Hair follicular keratinocyte (primary cell): ENCODE measurements around the gene CPT1C. TPM values are rescaled to one million over a fixed set of nuclear protein-coding genes. Genes with fewer than 3 reads are reported as not detected.

Experiments used
- total RNA-seq: library from RNA; depleted of rRNA; stranded (reverse); fragments of >200 nt; gene quantifications from 2 replicates; pipeline ENCODE4 v1.2.3, GENCODE V29; 2015

The CPT1C gene
- total RNA-seq, result 0.23 and 2.0 TPM in 2 replicates

DNA sequence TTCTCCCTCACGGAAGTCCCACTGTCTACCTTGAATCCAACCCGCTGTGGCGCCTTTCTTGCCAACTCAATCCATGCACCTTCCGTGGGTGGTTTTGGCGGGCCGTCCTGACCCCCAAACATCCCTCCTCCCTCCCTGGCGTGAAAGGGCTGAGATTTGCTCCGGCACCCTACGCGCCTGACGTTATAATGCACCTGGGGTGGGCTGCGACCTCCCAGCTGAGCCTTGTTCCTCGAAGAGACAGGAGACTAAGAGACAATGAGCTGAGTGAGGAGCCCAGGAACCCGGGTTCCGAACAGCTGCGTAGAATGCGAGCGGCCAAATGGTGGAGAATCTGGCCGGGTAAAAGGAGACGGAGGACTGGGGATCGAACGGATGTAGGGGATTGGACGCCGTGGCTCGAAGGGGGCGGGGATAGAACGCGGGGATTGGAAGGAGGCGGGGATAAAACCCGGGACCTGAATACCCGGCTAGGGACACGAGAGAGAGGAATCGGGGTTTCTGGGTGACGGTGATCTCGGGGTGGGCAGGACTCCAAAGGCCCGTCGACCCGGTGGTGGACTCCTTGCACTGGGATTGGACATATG is at the start of gene CPT1C:
TSS of gene CPT1C (plus strand) at position 461 of the 587 bp plus-strand sequence. CDS start 1,137 bp downstream, outside the sequence.

GRCh38 chr19:49641688-49642491 is 49.0 kb upstream of the CPT1C start, which contains the start of gene SCAF1:
Gene SCAF1, plus strand, starts transcription at chr19:49642209. Its CDS starts 2,818 bp downstream, at chr19:49645027.

GRCh38 chr19:49665351-49666119 is 25.4 kb upstream of the CPT1C start, which contains the start of the genes BCL2L12 and IRF3:
Gene BCL2L12, plus strand, starts transcription at chr19:49665933. Its CDS starts 760 bp downstream, at chr19:49666693.
Gene IRF3, minus strand, starts transcription at chr19:49665857. Its CDS starts 1,019 bp downstream, at chr19:49664838.

GRCh38 chr19:49677231-49677900 is 13.6 kb upstream of the CPT1C start, which contains the start of gene PRMT1:
Gene PRMT1, plus strand, starts transcription at chr19:49677271. Its CDS starts 10 bp downstream, at chr19:49677281.

GRCh38 chr19:49689133-49690078 is 1.5 kb upstream of the CPT1C start, which contains the start of gene ADM5:
Gene ADM5, plus strand, starts transcription at chr19:49689594. Its CDS starts 244 bp downstream, at chr19:49689838.

DNA sequence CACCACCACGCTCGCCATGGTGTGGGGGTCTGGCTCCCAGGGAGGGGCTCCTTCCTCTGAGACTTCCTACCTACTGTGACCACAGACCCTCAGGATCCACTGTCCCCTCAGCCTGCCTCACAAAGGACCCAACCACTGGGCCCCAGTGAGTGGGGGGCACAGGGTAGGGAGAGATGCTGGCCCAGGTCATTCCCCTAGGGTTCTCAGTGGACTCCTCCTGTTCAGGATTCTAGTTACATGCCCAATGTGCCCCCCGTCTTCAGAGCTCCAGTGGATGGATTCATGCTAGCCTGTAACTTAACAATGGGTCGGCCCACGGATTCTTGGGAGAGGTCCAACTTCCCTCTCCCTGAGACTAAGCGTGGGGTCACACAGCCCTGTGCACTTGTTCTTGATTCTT is 72.3 kb downstream of the CPT1C start, which contains the start of gene TSKS:
TSS of gene TSKS (minus strand) at position 77 of the 400 bp plus-strand sequence. CDS start at position 18, 59 bp downstream.

Other genes with a start within 250 kb of the CPT1C start
- gene SLC17A7, start 249.6 kb upstream of the CPT1C start, total RNA-seq, result not detected in 2 replicates
- 74.7 and 86.8 TPM in 2 replicates for gene PIH1D1, start 239.3 kb upstream of the CPT1C start, total RNA-seq
- gene ALDH16A1, start 237.9 kb upstream of the CPT1C start, total RNA-seq, result 19.4 and 29.5 TPM in 2 replicates
- gene FLT3LG, start 216.9 kb upstream of the CPT1C start, total RNA-seq, result 1.6 and 2.1 TPM in 2 replicates
- 2,476 and 3,531 TPM in 2 replicates for gene RPL13A, start 203.5 kb upstream of the CPT1C start, total RNA-seq
- gene RPS11, start 194.7 kb upstream of the CPT1C start, total RNA-seq, result 3,565 and 3,976 TPM in 2 replicates
- 16.1 and 27.0 TPM in 2 replicates for gene FCGRT, start 178.5 kb upstream of the CPT1C start, total RNA-seq
- gene RCN3, start 163.1 kb upstream of the CPT1C start, total RNA-seq, result 1.3 and 3.3 TPM in 2 replicates
- gene NOSIP, start 110.6 kb upstream of the CPT1C start, total RNA-seq, result 52.4 and 71.2 TPM in 2 replicates
- gene PRRG2, start 109.8 kb upstream of the CPT1C start, total RNA-seq, result 5.7 and 8.2 TPM in 2 replicates
- 4.7 and 6.0 TPM in 2 replicates for gene PRR12, start 99.9 kb upstream of the CPT1C start, total RNA-seq
- gene RRAS, start 51.0 kb upstream of the CPT1C start, total RNA-seq, result 55.4 and 88.5 TPM in 2 replicates
- gene SCAF1, start 48.9 kb upstream of the CPT1C start, total RNA-seq, result 28.1 and 35.2 TPM in 2 replicates
- 71.1 and 83.8 TPM in 2 replicates for gene IRF3, start 25.3 kb upstream of the CPT1C start, total RNA-seq
- 18.4 and 37.6 TPM in 2 replicates for gene BCL2L12, start 25.2 kb upstream of the CPT1C start, total RNA-seq
- 301 and 446 TPM in 2 replicates for gene PRMT1, start 13.8 kb upstream of the CPT1C start, total RNA-seq
- gene ADM5, start 1.5 kb upstream of the CPT1C start, total RNA-seq, result 1.3 and 4.1 TPM in 2 replicates
- gene TSKS, start 72.2 kb downstream of the CPT1C start, total RNA-seq, result not detected in 2 replicates
- 101 TPM in 2 replicates for gene AP2A1, start 75.9 kb downstream of the CPT1C start, total RNA-seq
- 11.5 and 13.8 TPM in 2 replicates for gene FUZ, start 122.2 kb downstream of the CPT1C start, total RNA-seq
- 18.7 and 20.5 TPM in 2 replicates for gene MED25, start 127.2 kb downstream of the CPT1C start, total RNA-seq
- 44.3 and 45.9 TPM in 2 replicates for gene PTOV1, start 160.0 kb downstream of the CPT1C start, total RNA-seq
- gene PNKP, start 176.5 kb downstream of the CPT1C start, total RNA-seq, result 55.1 and 66.5 TPM in 2 replicates
- gene AKT1S1, start 186.2 kb downstream of the CPT1C start, total RNA-seq, result 20.1 and 25.7 TPM in 2 replicates
- gene TBC1D17, start 186.6 kb downstream of the CPT1C start, total RNA-seq, result 11.6 and 15.2 TPM in 2 replicates
- not detected in 2 replicates for gene IL4I1, start 205.8 kb downstream of the CPT1C start, total RNA-seq
- gene ATF5, start 238.1 kb downstream of the CPT1C start, total RNA-seq, result 8.7 and 9.9 TPM in 2 replicates
- gene NUP62, start 238.4 kb downstream of the CPT1C start, total RNA-seq, result 37.4 and 57.8 TPM in 2 replicates